Body of pancreas (tissue), 4 donors: ENCODE data around the gene PRMT5.

Experiments
- POLR2A ChIP-seq, 3 donors: fragments of 450-650 bp; IDR thresholded peaks; one replicate each; pipeline ENCODE4 v1.6.1; 2016; ENCODE audit warnings: antibody characterized with exemption in 3 of 3, mild to moderate bottlenecking in 2 of 3
- TF ChIP-seq, protein P1 (sequence below), 7 experiments: fragments of 450-650 bp in 4 of 7; fragments of 200-600 bp in 3 of 7; sonication (generic) in 3 of 7; IDR thresholded peaks; one replicate each; pipeline ENCODE4 v1.5.1; 2016 to 2019; ENCODE audit warnings: antibody characterized with exemption in 7 of 7

DNA sequence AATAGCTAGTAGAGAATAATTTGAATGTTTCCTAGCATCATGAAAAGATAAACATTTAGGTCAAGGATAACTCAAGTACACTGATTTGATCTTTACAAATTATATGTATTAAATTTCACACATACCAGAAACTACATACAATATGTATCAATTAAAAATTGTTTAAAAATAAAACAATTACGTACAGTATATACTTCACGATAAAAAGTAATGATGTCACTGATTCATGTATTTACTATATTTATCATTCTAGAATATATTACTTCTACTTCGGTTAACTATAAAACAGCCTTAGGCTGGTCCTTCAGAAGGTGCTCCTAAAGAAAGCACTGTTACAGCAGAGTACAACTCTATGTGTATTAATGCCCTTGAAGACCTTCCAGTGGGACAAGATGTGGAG, 21.7 kb downstream of the PRMT5 start:
- TF ChIP-seq, protein P1, sequence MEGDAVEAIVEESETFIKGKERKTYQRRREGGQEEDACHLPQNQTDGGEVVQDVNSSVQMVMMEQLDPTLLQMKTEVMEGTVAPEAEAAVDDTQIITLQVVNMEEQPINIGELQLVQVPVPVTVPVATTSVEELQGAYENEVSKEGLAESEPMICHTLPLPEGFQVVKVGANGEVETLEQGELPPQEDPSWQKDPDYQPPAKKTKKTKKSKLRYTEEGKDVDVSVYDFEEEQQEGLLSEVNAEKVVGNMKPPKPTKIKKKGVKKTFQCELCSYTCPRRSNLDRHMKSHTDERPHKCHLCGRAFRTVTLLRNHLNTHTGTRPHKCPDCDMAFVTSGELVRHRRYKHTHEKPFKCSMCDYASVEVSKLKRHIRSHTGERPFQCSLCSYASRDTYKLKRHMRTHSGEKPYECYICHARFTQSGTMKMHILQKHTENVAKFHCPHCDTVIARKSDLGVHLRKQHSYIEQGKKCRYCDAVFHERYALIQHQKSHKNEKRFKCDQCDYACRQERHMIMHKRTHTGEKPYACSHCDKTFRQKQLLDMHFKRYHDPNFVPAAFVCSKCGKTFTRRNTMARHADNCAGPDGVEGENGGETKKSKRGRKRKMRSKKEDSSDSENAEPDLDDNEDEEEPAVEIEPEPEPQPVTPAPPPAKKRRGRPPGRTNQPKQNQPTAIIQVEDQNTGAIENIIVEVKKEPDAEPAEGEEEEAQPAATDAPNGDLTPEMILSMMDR (IDR thresholded peaks at IDR 0.05): no peak
- TF ChIP-seq POLR2A (IDR thresholded peaks at IDR 0.05): no peak
